Activated T-helper 17 cell treated with anti-CD3 and anti-CD28 coated beads, Interleukin-2, amount 50 U/mL, for 72 hours (primary cell): ENCODE measurements around the gene CCDC74A. TPM values are rescaled to one million over a fixed set of nuclear protein-coding genes. Genes with fewer than 3 reads are reported as not detected.
"Not testable (repeated sequence)": the region's sequence is repeated elsewhere in the genome, so short reads cannot be mapped to it uniquely, and the experiment has no call there.

Experiments used
- ATAC-seq: fragments of 150-1000 bp; cut with Tn5 transposase; replicated peaks from 2 replicates; pipeline ENCODE4 v1.10.0; 2021; ENCODE audit warnings: mild to moderate bottlenecking, moderate library complexity
- H3K27ac Mint-ChIP-seq: one replicate; pipeline ENCODE4 v1.8.0; 2022; ENCODE audit warnings: mixed read lengths
- H3K27me3 Mint-ChIP-seq: one replicate; pipeline ENCODE4 v1.8.0; 2022; ENCODE audit warnings: mixed read lengths
- H3K36me3 Mint-ChIP-seq: one replicate; pipeline ENCODE4 v1.8.0; 2022; ENCODE audit warnings: low read depth, mild to moderate bottlenecking, mixed read lengths
- H3K4me1 Mint-ChIP-seq: one replicate; pipeline ENCODE4 v1.8.0; 2022; ENCODE audit warnings: mixed read lengths
- H3K4me3 Mint-ChIP-seq: one replicate; pipeline ENCODE4 v1.8.0; 2022; ENCODE audit warnings: mild to moderate bottlenecking, mixed read lengths
- H3K9me3 Mint-ChIP-seq: one replicate; pipeline ENCODE4 v1.8.0; 2022; ENCODE audit warnings: mixed read lengths
- total RNA-seq, 2 donors: library from RNA; stranded (reverse); gene quantifications; one replicate each; pipeline ENCODE4 v1.2.3, GENCODE V29; 2022

CCDC74A gene
- total RNA-seq, 2 donors from 2014 or later, result 2.7 to 5.9 TPM

GRCh38 chr2:131516011-131516410 lies 11.7 kb upstream of the CCDC74A start:
- Mint-ChIP-seq H3K27ac (no peak overlapping the region), H3K27me3 (no peaks in the 10 kb centered on the region), H3K4me1 (no peaks in the 10 kb centered on the region), H3K9me3 (no peaks in the 10 kb centered on the region), H3K4me3 (no peak overlapping the region), H3K36me3 (peaks cover 62% of the 10 kb centered on the region)
- no peak for ATAC-seq

- not testable (repeated sequence) for ATAC-seq, H3K27me3 Mint-ChIP-seq, H3K4me1 Mint-ChIP-seq, H3K9me3 Mint-ChIP-seq, H3K4me3 Mint-ChIP-seq, H3K27ac Mint-ChIP-seq
- peaks cover 59% of the 10 kb centered on the region for H3K36me3 Mint-ChIP-seq
Measured at GRCh38 chr2:131516621-131517020, 11.1 kb upstream of the CCDC74A start.

- no peak for ATAC-seq
- H3K9me3 Mint-ChIP-seq, result no peaks in the 10 kb centered on the region
- no peaks in the 10 kb centered on the region for H3K27me3 Mint-ChIP-seq
- H3K4me1 Mint-ChIP-seq, result no peaks in the 10 kb centered on the region
- H3K4me3 Mint-ChIP-seq, result no peak overlapping the region
- peaks cover 53% of the 10 kb centered on the region for H3K36me3 Mint-ChIP-seq
- no peak overlapping the region for H3K27ac Mint-ChIP-seq
Measured at GRCh38 chr2:131517106-131517831, 10.4 kb upstream of the CCDC74A start.

GRCh38 chr2:131517856-131518255 lies 9.8 kb upstream of the CCDC74A start:
- H3K36me3 Mint-ChIP-seq, result peaks cover 47% of the 10 kb centered on the region
- H3K27ac Mint-ChIP-seq, H3K27me3 Mint-ChIP-seq, H3K4me1 Mint-ChIP-seq, ATAC-seq, H3K9me3 Mint-ChIP-seq, H3K4me3 Mint-ChIP-seq: not testable (repeated sequence)

GRCh38 chr2:131518531-131518930 lies 9.2 kb upstream of the CCDC74A start:
- H3K36me3 Mint-ChIP-seq, result peaks cover 41% of the 10 kb centered on the region
- not testable (repeated sequence) for ATAC-seq, H3K27ac Mint-ChIP-seq, H3K4me1 Mint-ChIP-seq, H3K4me3 Mint-ChIP-seq, H3K9me3 Mint-ChIP-seq, H3K27me3 Mint-ChIP-seq

- H3K27ac Mint-ChIP-seq, result no peak overlapping the region
- no peaks in the 10 kb centered on the region for H3K9me3 Mint-ChIP-seq
- no peak for ATAC-seq
- H3K36me3 Mint-ChIP-seq, result peaks cover 31% of the 10 kb centered on the region
- H3K27me3 Mint-ChIP-seq, result no peaks in the 10 kb centered on the region
- H3K4me3 Mint-ChIP-seq, result no peak overlapping the region
- H3K4me1 Mint-ChIP-seq, result no peaks in the 10 kb centered on the region
Measured at GRCh38 chr2:131519466-131519865, 8.2 kb upstream of the CCDC74A start.

- H3K4me3 Mint-ChIP-seq, H3K4me1 Mint-ChIP-seq, ATAC-seq, H3K9me3 Mint-ChIP-seq, H3K27me3 Mint-ChIP-seq, H3K27ac Mint-ChIP-seq: not testable (repeated sequence)
- peaks cover 26% of the 10 kb centered on the region for H3K36me3 Mint-ChIP-seq
Measured at GRCh38 chr2:131519871-131520470, 7.7 kb upstream of the CCDC74A start.

- Mint-ChIP-seq H3K9me3 (no peaks in the 10 kb centered on the region), H3K4me1 (no peaks in the 10 kb centered on the region), H3K27ac (no peak overlapping the region), H3K27me3 (no peaks in the 10 kb centered on the region), H3K4me3 (no peak overlapping the region), H3K36me3 (peaks cover 24% of the 10 kb centered on the region)
- no peak for ATAC-seq
Measured at GRCh38 chr2:131520526-131520925, 7.2 kb upstream of the CCDC74A start.

GRCh38 chr2:131521524-131521923 lies 6.2 kb upstream of the CCDC74A start:
- not testable (repeated sequence) for H3K27me3 Mint-ChIP-seq, ATAC-seq, H3K27ac Mint-ChIP-seq, H3K4me3 Mint-ChIP-seq, H3K9me3 Mint-ChIP-seq, H3K4me1 Mint-ChIP-seq
- H3K36me3 Mint-ChIP-seq, result peaks cover 24% of the 10 kb centered on the region

- no peak for ATAC-seq
- peaks cover 18% of the 10 kb centered on the region for H3K36me3 Mint-ChIP-seq
- no peaks in the 10 kb centered on the region for H3K27me3 Mint-ChIP-seq
- no peaks in the 10 kb centered on the region for H3K9me3 Mint-ChIP-seq
- no peak overlapping the region for H3K27ac Mint-ChIP-seq
- no peak overlapping the region for H3K4me3 Mint-ChIP-seq
- H3K4me1 Mint-ChIP-seq, result no peaks in the 10 kb centered on the region
Measured at GRCh38 chr2:131521961-131522781, 5.5 kb upstream of the CCDC74A start.

GRCh38 chr2:131525256-131525655 lies 2.4 kb upstream of the CCDC74A start:
- ATAC-seq, H3K27me3 Mint-ChIP-seq, H3K4me1 Mint-ChIP-seq, H3K9me3 Mint-ChIP-seq, H3K36me3 Mint-ChIP-seq, H3K27ac Mint-ChIP-seq, H3K4me3 Mint-ChIP-seq: not testable (repeated sequence)

- H3K36me3 Mint-ChIP-seq, H3K27ac Mint-ChIP-seq, H3K4me1 Mint-ChIP-seq, H3K9me3 Mint-ChIP-seq, H3K27me3 Mint-ChIP-seq: not testable (repeated sequence)
- peak; percentile 34 for ATAC-seq
- peak overlapping the region; percentile 85 for H3K4me3 Mint-ChIP-seq
Measured at GRCh38 chr2:131528981-131529863, 1.5 kb downstream of the CCDC74A start.

- peak overlapping the region; percentile 85 for H3K4me3 Mint-ChIP-seq
- H3K27me3 Mint-ChIP-seq, ATAC-seq: not testable (repeated sequence)
Measured at GRCh38 chr2:131529864-131530445, 2.3 kb downstream of the CCDC74A start.

More at GRCh38 chr2:131529864-131530445, 2.3 kb downstream of the CCDC74A start:
- H3K4me1 Mint-ChIP-seq, H3K9me3 Mint-ChIP-seq, H3K36me3 Mint-ChIP-seq, H3K27ac Mint-ChIP-seq: not testable (repeated sequence)
